Lung (tissue), 12 donors: ENCODE data around the gene SPATA9. TPM values are rescaled to one million over a fixed set of nuclear protein-coding genes. Genes with fewer than 3 reads are reported as not detected.

Source experiments
- ATAC-seq: fragments of 200-7000 bp; cut with Tn5 transposase; one replicate; pipeline ENCODE4 v1.9.1; 2020; ENCODE audit warnings: moderate number of reproducible peaks; ENCODE audit not compliant: insufficient read depth, low FRiP score
- DNase-seq, 3 donors: peaks; one replicate each; pipeline ENCODE4 v3.0.0-alpha.2; 2013 to 2017
- H3K27ac ChIP-seq, 2 donors: one replicate each; pipeline ENCODE4 v1.5.1; 2013; ENCODE audit warnings: mild to moderate bottlenecking in 2 of 2, moderate library complexity in 2 of 2, control low read depth in 1 of 2, inconsistent platforms in 1 of 2, low read depth in 1 of 2, low read length in 1 of 2
- H3K27me3 ChIP-seq, 3 donors: one replicate each; pipeline ENCODE4 v1.5.1; 2013; ENCODE audit warnings: low read length in 2 of 3; ENCODE audit not compliant: control insufficient read depth in 3 of 3, insufficient read depth in 3 of 3
- H3K36me3 ChIP-seq, 4 donors: one replicate each; pipeline ENCODE4 v1.5.1; 2013; ENCODE audit warnings: low read length in 4 of 4, mild to moderate bottlenecking in 1 of 4, moderate library complexity in 1 of 4; ENCODE audit not compliant: control insufficient read depth in 4 of 4, insufficient read depth in 4 of 4
- H3K4me1 ChIP-seq, 5 donors: one replicate each; pipeline ENCODE4 v1.5.1; 2013; ENCODE audit warnings: low read length in 5 of 5, mild to moderate bottlenecking in 2 of 5, moderate library complexity in 1 of 5; ENCODE audit not compliant: control insufficient read depth in 5 of 5, insufficient read depth in 5 of 5
- H3K4me3 ChIP-seq: one replicate; pipeline ENCODE4 v1.5.1; 2013; ENCODE audit warnings: mild to moderate bottlenecking, control low read depth, moderate library complexity
- H3K9ac ChIP-seq, 2 donors: one replicate each; pipeline ENCODE4 v1.5.1; 2013; ENCODE audit warnings: low read length in 2 of 2, control low read depth in 1 of 2; ENCODE audit not compliant: insufficient read depth in 1 of 2
- H3K9me3 ChIP-seq, 4 donors: one replicate each; pipeline ENCODE4 v1.5.1; 2013; ENCODE audit warnings: low read length in 3 of 4, mild to moderate bottlenecking in 1 of 4, moderate library complexity in 1 of 4; ENCODE audit not compliant: control insufficient read depth in 4 of 4, insufficient read depth in 3 of 4
- CTCF ChIP-seq: IDR thresholded peaks from 2 replicates; pipeline ENCODE4 v1.5.1; 2012; ENCODE audit warnings: mild to moderate bottlenecking; ENCODE audit errors: control extremely low read depth, extremely low read depth
- WGBS, 2 donors: extraction: QIAGEN DNeasy Blood & Tissue Kit; methylation state at CpG; one replicate each; pipeline ENCODE4 v1.1.7; 2013; 5-methylcytosine and 5-hydroxymethylcytosine counted together
- polyA plus RNA-seq, 2 donors: library from polyadenylated mRNA; stranded (reverse); fragments of 200-250 nt; gene quantifications; one replicate each; pipeline ENCODE4 v1.2.1, GENCODE V29; 2013
- total RNA-seq, 2 donors: library from RNA; depleted of rRNA in 1 of 2; stranded (reverse); fragments of >200 nt in 1 of 2; gene quantifications; one replicate each; pipeline ENCODE4 v1.2.1, GENCODE V29; 2014 to 2021
- donor health status: control.
- donor health status: control.
- donor health status: Bipolar disorder and iron deficiency.
- donor health status: healthy.
- donor health status: DM: yes; HTN: yes; CAD: no.

The SPATA9 gene
- total and polyA plus RNA-seq, 4 donors: 0.31 to 0.77 (median 0.40) TPM; not detected in 1

GRCh38 chr5:95619096-95619495 lies 63.7 kb downstream of the SPATA9 start:
- H3K4me1 ChIP-seq: peaks cover 0 to 17% (median 5%) of the 10 kb centered on the region in 5 donors
- no peak for TF ChIP-seq CTCF
- H3K27ac ChIP-seq: no peak overlapping the region
- no peaks in the 10 kb centered on the region for H3K36me3 ChIP-seq
- WGBS, 2 donors: 85 to 89% methylated on average over 4 of the region's 4 CpGs
- H3K9me3 ChIP-seq: no peaks in the 10 kb centered on the region
- peaks cover 0 to 40% (median 31%) of the 10 kb centered on the region in 3 donors for H3K27me3 ChIP-seq
- H3K9ac ChIP-seq: no peak overlapping the region
- no peak overlapping the region for H3K4me3 ChIP-seq
- ATAC-seq (no peak), DNase-seq (no peak)

- H3K27ac ChIP-seq: no peak overlapping the region
- ATAC-seq: no peak
- peaks cover 0 to 17% (median 5%) of the 10 kb centered on the region in 5 donors for H3K4me1 ChIP-seq
- no peak overlapping the region for H3K9ac ChIP-seq
- no peak for DNase-seq
- H3K27me3 ChIP-seq: peaks cover 0 to 31% (median 24%) of the 10 kb centered on the region in 3 donors
- WGBS, 2 donors: 90 to 94% methylated on average over 5 of the region's 5 CpGs
- peaks cover 0 to 6% (median 0%) of the 10 kb centered on the region in 4 donors for H3K9me3 ChIP-seq
- H3K4me3 ChIP-seq: no peak overlapping the region
- H3K36me3 ChIP-seq: no peaks in the 10 kb centered on the region
- TF ChIP-seq CTCF: no peak
These were observed 65.7 kb downstream of the SPATA9 start for GRCh38 chr5:95617057-95617456.

GRCh38 chr5:95615164-95615467 lies 67.7 kb downstream of the SPATA9 start:
- Histone ChIP-seq H3K36me3 (no peaks in the 10 kb centered on the region), H3K27ac (no peak overlapping the region), H3K4me1 (peaks cover 0 to 5% (median 0%) of the 10 kb centered on the region in 5 donors), H3K4me3 (no peak overlapping the region), H3K27me3 (peaks cover 0 to 23% (median 18%) of the 10 kb centered on the region in 3 donors), H3K9ac (no peak overlapping the region), H3K9me3 (peaks cover 0 to 6% (median 0%) of the 10 kb centered on the region in 4 donors)
- 72 to 81% methylated on average over 1 of the region's 1 CpG for whole genome bisulfite sequencing, 2 donors
- ATAC-seq (no peak), DNase-seq (no peak)
- TF ChIP-seq CTCF: no peak

GRCh38 chr5:95613514-95613913 lies 69.3 kb downstream of the SPATA9 start:
- no peak for TF ChIP-seq CTCF
- Histone ChIP-seq H3K4me1 (no peaks in the 10 kb centered on the region), H3K9ac (no peak overlapping the region), H3K36me3 (no peaks in the 10 kb centered on the region), H3K27me3 (peaks cover 0 to 7% (median 2%) of the 10 kb centered on the region in 3 donors), H3K4me3 (no peak overlapping the region), H3K27ac (no peak overlapping the region), H3K9me3 (peaks cover 0 to 6% (median 0%) of the 10 kb centered on the region in 4 donors)
- ATAC-seq (no peak), DNase-seq (no peak)
- WGBS, 2 donors: 98 to 100% methylated on average over 1 of the region's 1 CpG
